Subcutaneous abdominal adipose tissue (tissue), 5 donors: ENCODE data around the gene FLAD1.
"Not testable (repeated sequence)": the region's sequence is repeated elsewhere in the genome, so short reads cannot be mapped to it uniquely, and the experiment has no call there.

Experiments used
- H3K27ac ChIP-seq: one replicate; pipeline ENCODE4 v1.7.0; 2013; ENCODE audit warnings: low read depth, mild to moderate bottlenecking, inconsistent platforms, low read length, moderate library complexity
- H3K27me3 ChIP-seq, 5 donors: one replicate each; pipeline ENCODE4 v1.7.0; 2013; ENCODE audit warnings: low read length in 5 of 5, inconsistent platforms in 1 of 5; ENCODE audit not compliant: control insufficient read depth in 5 of 5, insufficient read depth in 4 of 5
- H3K36me3 ChIP-seq, 5 donors: one replicate each; pipeline ENCODE4 v1.7.0; 2013; ENCODE audit warnings: low read length in 5 of 5; ENCODE audit not compliant: control insufficient read depth in 5 of 5, insufficient read depth in 5 of 5
- H3K4me1 ChIP-seq, 5 donors: one replicate each; pipeline ENCODE4 v1.7.0; 2013; ENCODE audit warnings: low read length in 5 of 5, mild to moderate bottlenecking in 3 of 5, moderate library complexity in 1 of 5; ENCODE audit not compliant: control insufficient read depth in 5 of 5, insufficient read depth in 5 of 5
- H3K4me3 ChIP-seq, 5 donors: one replicate each; pipeline ENCODE4 v1.7.0; 2013; ENCODE audit warnings: low read length in 5 of 5, low read depth in 1 of 5
- H3K9ac ChIP-seq, 5 donors: one replicate each; pipeline ENCODE4 v1.7.0; 2013; ENCODE audit warnings: low read length in 5 of 5, mild to moderate bottlenecking in 4 of 5, moderate library complexity in 3 of 5
- H3K9me3 ChIP-seq, 5 donors: one replicate each; pipeline ENCODE4 v1.7.0; 2013; ENCODE audit warnings: low read length in 5 of 5; ENCODE audit not compliant: control insufficient read depth in 5 of 5
- donor health status: healthy.
- donor health status: healthy.
- donor health status: healthy.
- donor health status: healthy.
- donor health status: healthy.

FLAD1 gene

DNA sequence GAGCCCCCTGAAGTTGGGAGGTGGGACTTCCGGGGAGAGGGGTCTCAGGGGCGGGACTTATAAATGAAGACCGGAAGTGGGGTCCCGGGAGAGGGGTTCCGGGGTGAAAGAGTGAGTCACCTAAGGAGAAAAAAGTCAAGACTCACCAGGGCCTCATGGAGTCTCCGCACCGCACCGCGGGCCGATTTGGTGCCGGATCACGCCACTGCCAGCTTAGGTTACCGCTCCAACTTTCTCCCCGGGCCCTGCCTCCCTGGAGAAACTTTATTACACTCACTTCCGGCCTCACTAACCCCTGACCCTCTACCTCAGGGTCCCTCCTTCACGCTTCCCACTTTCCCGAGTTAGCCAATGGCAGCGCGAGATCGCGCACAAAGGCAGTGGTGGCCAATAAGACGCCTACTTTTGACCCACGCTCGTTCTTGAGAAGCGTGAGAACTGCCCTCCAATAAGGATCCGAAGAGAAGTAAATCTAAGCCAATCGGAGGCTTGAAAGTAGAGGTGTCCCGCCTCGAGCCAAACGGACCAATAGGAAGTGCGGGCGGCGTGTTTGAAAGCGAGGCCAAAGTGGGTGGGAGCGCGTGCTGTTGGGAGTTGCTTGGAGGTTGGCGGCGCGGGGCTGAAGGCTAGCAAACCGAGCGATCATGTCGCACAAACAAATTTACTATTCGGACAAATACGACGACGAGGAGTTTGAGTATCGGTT is 8.9 kb upstream of the FLAD1 start, which contains the start of gene CKS1B:
CKS1B (plus strand) TSS at position 580 of the 706 bp plus-strand sequence; CDS start at position 645, 65 bp downstream.
- Histone ChIP-seq H3K9ac (peak within 1 kb of the TSS; percentile 89 to 100 (median 95)), H3K4me3 (peak within 1 kb of the TSS; percentile 75 to 92 (median 84)), H3K9me3 (peaks cover 0 to 2% (median 0%) of the 10 kb centered on the region in 5 donors), H3K4me1 (peaks cover 29 to 63% (median 59%) of the 10 kb centered on the region in 5 donors), H3K27ac (peak within 1 kb of the TSS; percentile 97), H3K27me3 (peaks cover 0 to 11% (median 0%) of the 10 kb centered on the region in 5 donors), H3K36me3 (peaks cover 1 to 11% (median 10%) of the 10 kb centered on the region in 5 donors)

DNA sequence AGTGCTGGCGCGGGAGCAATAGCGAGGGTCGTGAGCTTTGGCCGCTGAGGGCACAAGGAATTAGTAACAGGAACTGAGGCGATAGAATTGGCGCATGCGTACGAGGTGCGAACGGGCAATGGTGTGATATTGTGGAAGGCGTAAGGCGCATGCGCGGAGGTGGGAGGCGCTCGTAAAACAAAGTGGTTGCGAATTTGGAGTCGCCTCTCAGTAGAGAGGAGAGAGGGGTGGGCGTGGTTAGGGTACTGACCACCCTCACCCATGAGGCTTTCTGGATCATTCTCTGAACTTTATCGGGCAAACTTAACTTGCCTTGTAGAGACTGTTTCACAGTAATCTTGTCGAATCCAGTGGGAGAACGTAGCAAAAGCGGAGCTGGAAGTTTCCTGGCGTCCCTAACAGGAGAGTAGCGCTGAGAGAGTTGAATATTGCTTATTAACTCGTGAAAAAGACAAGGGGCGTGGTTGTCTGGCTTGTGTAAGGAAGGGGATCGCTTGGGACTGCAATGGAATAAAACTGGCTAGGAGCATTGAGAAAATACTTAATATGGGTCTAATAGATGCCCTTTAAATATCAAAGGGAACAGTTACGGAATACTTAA is 8.2 kb upstream of the FLAD1 start:
- H3K36me3 ChIP-seq: peaks cover 5 to 16% (median 12%) of the 10 kb centered on the region in 5 donors
- peak overlapping the region; percentile 75 to 92 (median 84) for H3K4me3 ChIP-seq
- H3K27me3 ChIP-seq: peaks cover 0 to 11% (median 0%) of the 10 kb centered on the region in 5 donors
- H3K9ac ChIP-seq: peak overlapping the region; percentile 74 to 100 (median 86)
- peaks cover 29 to 56% (median 52%) of the 10 kb centered on the region in 5 donors for H3K4me1 ChIP-seq
- peak overlapping the region; percentile 97 for H3K27ac ChIP-seq
- peaks cover 0 to 2% (median 0%) of the 10 kb centered on the region in 5 donors for H3K9me3 ChIP-seq

DNA sequence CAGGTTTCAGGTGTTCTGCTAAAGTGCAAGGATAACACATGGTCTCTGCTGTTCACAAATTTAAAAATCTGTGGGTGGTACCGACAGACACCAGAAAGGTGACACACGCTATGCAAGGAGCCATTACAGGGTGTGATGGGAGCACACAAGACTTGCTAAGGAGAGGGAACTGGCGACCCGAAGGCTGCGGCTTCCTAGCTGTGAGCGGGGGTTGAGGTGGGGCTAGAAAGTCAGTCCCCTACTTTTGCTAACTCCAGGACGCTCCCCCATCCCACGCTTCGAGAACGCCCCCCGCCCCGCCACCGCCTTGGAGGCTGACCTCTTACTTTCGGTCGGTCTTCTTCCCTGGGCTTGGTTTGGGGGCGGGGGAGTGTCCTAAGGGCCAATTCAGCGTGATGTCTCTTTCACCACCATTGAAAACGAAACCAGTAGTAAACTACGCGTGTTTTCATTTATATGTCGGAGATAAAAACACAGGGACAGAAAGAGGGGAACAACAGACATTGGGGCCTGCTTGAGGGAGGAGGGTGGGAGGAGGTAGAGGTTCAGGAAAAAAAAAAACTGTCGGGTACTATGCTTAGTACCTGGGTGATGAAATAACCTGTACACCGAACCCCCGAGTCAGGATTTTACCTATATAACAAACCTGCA is 7.6 kb upstream of the FLAD1 start:
- H3K27me3 ChIP-seq: peaks cover 0 to 11% (median 0%) of the 10 kb centered on the region in 5 donors
- peaks cover 5 to 16% (median 12%) of the 10 kb centered on the region in 5 donors for H3K36me3 ChIP-seq
- H3K27ac ChIP-seq: peak overlapping the region; percentile 97
- H3K4me1 ChIP-seq: peaks cover 29 to 50% (median 46%) of the 10 kb centered on the region in 5 donors
- H3K9me3 ChIP-seq: peaks cover 0 to 2% (median 0%) of the 10 kb centered on the region in 5 donors
- peak overlapping the region; percentile 75 to 92 (median 84) for H3K4me3 ChIP-seq
- peak overlapping the region; percentile 74 to 100 (median 86) for H3K9ac ChIP-seq

- not testable (repeated sequence) for H3K9me3 ChIP-seq, H3K9ac ChIP-seq, H3K27ac ChIP-seq, H3K4me3 ChIP-seq
- Histone ChIP-seq H3K4me1 (peaks cover 16 to 34% (median 29%) of the 10 kb centered on the region in 5 donors), H3K36me3 (peaks cover 5 to 16% (median 12%) of the 10 kb centered on the region in 5 donors), H3K27me3 (peaks cover 0 to 11% (median 0%) of the 10 kb centered on the region in 5 donors)
Observed at GRCh38 chr1:154977762-154978161, 5.4 kb upstream of the FLAD1 start.

- Histone ChIP-seq H3K9ac (no peak overlapping the region), H3K4me1 (peaks cover 13 to 31% (median 26%) of the 10 kb centered on the region in 5 donors), H3K27me3 (peaks cover 0 to 11% (median 0%) of the 10 kb centered on the region in 5 donors), H3K27ac (no peak overlapping the region), H3K4me3 (no peak overlapping the region), H3K9me3 (peaks cover 0 to 2% (median 0%) of the 10 kb centered on the region in 5 donors), H3K36me3 (peaks cover 5 to 16% (median 12%) of the 10 kb centered on the region in 5 donors)
Observed at GRCh38 chr1:154978360-154978759, 4.8 kb upstream of the FLAD1 start.

DNA sequence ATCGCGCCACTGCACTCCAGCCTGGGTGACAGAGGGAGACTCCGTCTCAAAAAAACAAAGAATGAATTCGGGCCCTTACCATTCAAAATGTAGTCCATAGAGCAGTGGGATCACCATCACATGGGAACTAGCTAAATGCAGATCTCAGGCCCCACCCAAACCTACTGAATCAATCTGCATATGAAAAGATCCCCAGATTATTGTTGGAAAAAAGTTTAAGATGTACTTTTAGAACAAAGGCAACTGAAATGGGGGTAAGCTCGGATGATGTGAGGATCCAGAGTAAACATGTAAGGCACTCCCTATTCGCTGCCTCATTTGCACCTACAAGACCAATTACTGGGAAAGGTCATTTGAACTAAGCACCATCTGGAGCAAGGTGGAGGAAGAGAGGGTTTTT is 803 bp upstream of the FLAD1 start:
- Histone ChIP-seq H3K4me3 (peak overlapping the region; percentile 68 to 96 (median 82)), H3K4me1 (peaks cover 2 to 37% (median 30%) of the 10 kb centered on the region in 5 donors), H3K9me3 (no peaks in the 10 kb centered on the region), H3K9ac (peak overlapping the region in 3 of 5 donors; percentile 27 to 69 (median 64)), H3K27me3 (no peaks in the 10 kb centered on the region), H3K36me3 (peaks cover 6 to 18% (median 11%) of the 10 kb centered on the region in 5 donors), H3K27ac (no peak overlapping the region)

DNA sequence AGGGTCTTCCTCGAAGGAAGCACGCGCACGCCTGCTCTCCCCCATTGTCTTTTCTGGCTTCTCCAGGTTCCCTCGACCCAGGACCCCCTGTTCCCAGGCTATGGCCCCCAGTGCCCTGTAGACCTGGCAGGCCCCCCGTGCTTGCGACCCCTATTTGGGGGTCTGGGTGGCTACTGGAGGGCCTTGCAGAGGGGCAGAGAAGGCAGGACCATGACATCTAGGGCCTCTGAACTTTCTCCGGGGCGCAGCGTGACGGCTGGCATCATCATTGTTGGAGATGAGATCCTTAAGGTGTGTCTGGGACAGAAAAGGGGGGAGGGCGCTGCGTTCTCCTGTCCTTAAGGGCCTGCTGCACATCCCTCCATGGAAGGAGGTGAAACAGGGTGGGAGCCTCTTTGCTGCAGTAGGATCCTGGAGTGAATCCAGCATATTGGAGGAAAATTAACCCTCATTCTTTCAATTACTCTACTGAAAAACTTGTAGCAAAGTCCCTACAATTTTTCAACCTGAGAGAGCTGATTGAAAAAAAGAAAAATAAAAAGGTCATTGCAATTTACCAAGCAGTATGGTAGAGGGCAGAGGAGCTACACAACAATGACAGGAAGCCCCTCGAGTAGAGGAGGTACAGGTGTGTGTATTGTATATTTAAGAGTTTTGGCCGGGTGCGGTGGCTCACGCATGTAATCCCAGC is 777 bp downstream of the FLAD1 start:
- Histone ChIP-seq H3K27ac (peak overlapping the region; percentile 91), H3K4me3 (peak overlapping the region; percentile 82 to 96 (median 89)), H3K4me1 (peaks cover 2 to 53% (median 43%) of the 10 kb centered on the region in 5 donors), H3K9ac (peak overlapping the region; percentile 87 to 96 (median 93)), H3K36me3 (peaks cover 4 to 26% (median 21%) of the 10 kb centered on the region in 5 donors), H3K9me3 (no peaks in the 10 kb centered on the region), H3K27me3 (no peaks in the 10 kb centered on the region)

DNA sequence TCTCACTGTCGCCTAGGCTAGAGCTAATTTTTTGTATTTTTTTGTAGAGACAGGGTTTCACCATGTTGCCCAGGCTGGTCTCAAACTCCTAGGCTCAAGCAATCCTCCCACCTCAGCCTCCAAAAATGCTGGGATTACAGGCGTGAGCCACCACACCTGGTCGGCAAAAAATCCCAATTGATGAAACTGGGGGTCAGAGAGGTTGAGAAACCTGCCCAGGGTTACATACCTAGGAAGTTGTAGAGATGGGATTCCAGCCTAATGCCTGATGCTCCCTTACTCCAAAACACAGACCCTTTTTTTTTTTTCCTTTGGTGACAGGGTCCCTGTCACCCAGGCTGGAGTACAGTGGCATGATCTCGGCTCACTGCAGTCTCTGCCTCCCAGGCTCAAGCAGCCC is 3.6 kb downstream of the FLAD1 start:
- Histone ChIP-seq H3K36me3 (peaks cover 0 to 37% (median 33%) of the 10 kb centered on the region in 5 donors), H3K9ac (peak overlapping the region in 2 of 5 donors; percentile 30 to 35), H3K4me1 (peaks cover 2 to 59% (median 43%) of the 10 kb centered on the region in 5 donors), H3K27ac (peak overlapping the region; percentile 80)
- not testable (repeated sequence) for H3K27me3 ChIP-seq, H3K9me3 ChIP-seq, H3K4me3 ChIP-seq

DNA sequence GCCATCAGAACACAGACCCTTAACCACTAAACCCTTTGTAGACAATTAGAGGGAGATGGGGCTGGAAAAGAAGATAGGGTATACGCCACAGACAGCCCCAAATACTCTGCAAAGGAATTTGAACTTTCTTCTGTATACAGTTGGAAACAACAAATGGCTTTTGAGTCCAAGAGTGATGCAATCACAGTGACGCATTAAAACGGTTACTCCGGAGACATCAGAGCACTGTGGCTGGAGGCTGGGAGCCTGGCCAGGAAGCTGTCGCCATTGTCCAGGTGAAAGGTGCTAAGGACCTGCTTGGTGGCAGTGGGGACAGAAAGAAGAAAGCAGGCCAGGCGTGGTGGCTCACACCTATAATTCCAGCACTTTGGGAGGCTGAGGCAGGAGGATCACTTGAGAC is 4.2 kb downstream of the FLAD1 start:
- H3K4me3 ChIP-seq: no peak overlapping the region
- peaks cover 0 to 38% (median 33%) of the 10 kb centered on the region in 5 donors for H3K36me3 ChIP-seq
- H3K9ac ChIP-seq: peak overlapping the region in 3 of 5 donors; percentile 11 to 35 (median 30)
- H3K27me3 ChIP-seq: no peaks in the 10 kb centered on the region
- H3K27ac ChIP-seq: peak overlapping the region; percentile 80
- H3K4me1 ChIP-seq: peaks cover 2 to 58% (median 42%) of the 10 kb centered on the region in 5 donors
- no peaks in the 10 kb centered on the region for H3K9me3 ChIP-seq
